22Rv1 (cell line): ENCODE results near the gene STAM2.

Experiments used
- H3K27ac ChIP-seq: fragments of 450-650 bp; 2 replicates; pipeline ENCODE4 v1.5.1; 2017
- CTCF ChIP-seq: fragments of 450-650 bp; IDR thresholded peaks from 2 replicates; pipeline ENCODE4 v1.5.1; 2017; ENCODE audit warnings: mild to moderate bottlenecking
- ZFX ChIP-seq: fragments of 450-650 bp; IDR thresholded peaks from 2 replicates; pipeline ENCODE4 v1.6.1; 2017; ENCODE audit warnings: antibody characterized with exemption, borderline replicate concordance

Gene STAM2

GRCh38 chr2:152078023-152078422 lies 97.5 kb downstream of the STAM2 start:
- TF ChIP-seq CTCF (no peak), ZFX (no peak)
- no peak overlapping the region for H3K27ac ChIP-seq

GRCh38 chr2:152075461-152076050 lies 100.0 kb downstream of the STAM2 start:
- TF ChIP-seq ZFX (no peak), CTCF (no peak)
- H3K27ac ChIP-seq, result no peak overlapping the region

- TF ChIP-seq CTCF, result no peak
- no peak for TF ChIP-seq ZFX
- H3K27ac ChIP-seq, result no peak overlapping the region
These were observed 103.6 kb downstream of the STAM2 start for GRCh38 chr2:152072011-152072410.

GRCh38 chr2:152071518-152071917 lies 104.0 kb downstream of the STAM2 start:
- no peak overlapping the region for H3K27ac ChIP-seq
- TF ChIP-seq ZFX (no peak), CTCF (no peak)

- TF ChIP-seq ZFX (no peak), CTCF (no peak)
- no peak overlapping the region for H3K27ac ChIP-seq
These were observed 104.5 kb downstream of the STAM2 start for GRCh38 chr2:152071092-152071491.

GRCh38 chr2:152068226-152068625 lies 107.3 kb downstream of the STAM2 start:
- no peak for TF ChIP-seq CTCF
- TF ChIP-seq ZFX, result no peak
- H3K27ac ChIP-seq, result no peak overlapping the region

GRCh38 chr2:152067823-152068222 lies 107.7 kb downstream of the STAM2 start:
- no peak overlapping the region for H3K27ac ChIP-seq
- TF ChIP-seq CTCF, result no peak
- no peak for TF ChIP-seq ZFX
